RKO (cell line): ENCODE data around the gene TSSK2.
A peak's percentile ranks its signal among the peaks of the same experiment; 100 is the strongest.

Experiments used
- DNase-seq: peaks from one replicate; pipeline ENCODE4 v3.0.0-alpha.2; 2016; ENCODE audit warnings: low spot score

The TSSK2 gene

GRCh38 chr22:19106886-19107729 lies 24.0 kb upstream of the TSSK2 start:
- no peak for DNase-seq

- DNase-seq: no peak
These were observed 23.4 kb upstream of the TSSK2 start for GRCh38 chr22:19107730-19108074.

GRCh38 chr22:19108807-19109197 lies 22.3 kb upstream of the TSSK2 start:
- no peak for DNase-seq

GRCh38 chr22:19109198-19110063 lies 21.7 kb upstream of the TSSK2 start:
- DNase-seq: no peak

GRCh38 chr22:19110064-19110458 lies 21.0 kb upstream of the TSSK2 start:
- DNase-seq: no peak

GRCh38 chr22:19110646-19111045 lies 20.5 kb upstream of the TSSK2 start:
- DNase-seq: no peak

- DNase-seq: no peak
These were observed 20.0 kb upstream of the TSSK2 start for GRCh38 chr22:19111140-19111539.

GRCh38 chr22:19111584-19111983 lies 19.5 kb upstream of the TSSK2 start:
- DNase-seq: no peak

GRCh38 chr22:19113429-19113828 lies 17.7 kb upstream of the TSSK2 start:
- DNase-seq: no peak

GRCh38 chr22:19114984-19115552 lies 16.0 kb upstream of the TSSK2 start:
- DNase-seq: no peak

- DNase-seq: no peak
These were observed 15.5 kb upstream of the TSSK2 start for GRCh38 chr22:19115628-19116027.

- no peak for DNase-seq
These were observed 14.0 kb upstream of the TSSK2 start for GRCh38 chr22:19117111-19117512.

GRCh38 chr22:19118329-19118880 lies 12.7 kb upstream of the TSSK2 start:
- DNase-seq: no peak

- DNase-seq: no peak
These were observed 11.2 kb upstream of the TSSK2 start for GRCh38 chr22:19119949-19120348.

GRCh38 chr22:19120829-19121630 lies 10.1 kb upstream of the TSSK2 start:
- peak; percentile 61 for DNase-seq

GRCh38 chr22:19121631-19122142 lies 9.4 kb upstream of the TSSK2 start:
- DNase-seq: peak; percentile 54

- DNase-seq: peak; percentile 93
These were observed 8.9 kb upstream of the TSSK2 start, which contains the start of gene DGCR2 for GRCh38 chr22:19122143-19122751. Gene DGCR2, minus strand, starts transcription at chr22:19122412. Its CDS starts 206 bp downstream, at chr22:19122206.

GRCh38 chr22:19122752-19123492 lies 8.2 kb upstream of the TSSK2 start:
- DNase-seq: no peak

GRCh38 chr22:19123936-19124335 lies 7.2 kb upstream of the TSSK2 start:
- no peak for DNase-seq

GRCh38 chr22:19124377-19124776 lies 6.7 kb upstream of the TSSK2 start:
- DNase-seq: no peak
